SK-N-SH treated with all-trans-retinoic acid at 6 μM for 48 hours (cell line): ENCODE results near the gene ASCL2.

Experiments used
- ATAC-seq: fragments of 200-7000 bp; cut with Tn5 transposase; 3 replicates; pipeline ENCODE4 v1.9.1; 2020; ENCODE audit warnings: mild to moderate bottlenecking, moderate library complexity
- ARNTL ChIP-seq: fragments of 450-650 bp; formaldehyde crosslinking; IDR thresholded peaks from 2 replicates; pipeline ENCODE4 v1.5.0; 2020; ENCODE audit warnings: low read depth, mild to moderate bottlenecking, moderate library complexity, borderline replicate concordance
- BACH2 ChIP-seq: fragments of 250-450 bp; sonication (Bioruptor Pico); IDR thresholded peaks from 2 replicates; pipeline ENCODE4 v1.9.0; 2021; ENCODE audit warnings: mild to moderate bottlenecking, borderline replicate concordance
- ESRRG ChIP-seq: fragments of 250-450 bp; sonication (Bioruptor Pico); IDR thresholded peaks from 2 replicates; pipeline ENCODE4 v1.6.1; 2021; ENCODE audit warnings: mild to moderate bottlenecking
- GLIS3 ChIP-seq: fragments of 250-450 bp; sonication (Bioruptor Pico); IDR thresholded peaks from 2 replicates; pipeline ENCODE4 v1.5.0; 2020; ENCODE audit warnings: mild to moderate bottlenecking, moderate library complexity
- OSR1 ChIP-seq: fragments of 250-450 bp; sonication (Bioruptor Pico); IDR thresholded peaks from 2 replicates; pipeline ENCODE4 v1.8.0; 2022; ENCODE audit warnings: moderate library complexity, mild to moderate bottlenecking, inconsistent platforms
- POU6F1 ChIP-seq: fragments of 250-450 bp; sonication (Bioruptor Pico); IDR thresholded peaks from 2 replicates; pipeline ENCODE4 v1.8.0; 2021; ENCODE audit warnings: low read depth, mild to moderate bottlenecking, moderate library complexity, borderline replicate concordance
- PPARA ChIP-seq: fragments of 250-450 bp; sonication (Bioruptor Pico); IDR thresholded peaks from 2 replicates; pipeline ENCODE4 v1.5.0; 2020; ENCODE audit warnings: mild to moderate bottlenecking, borderline replicate concordance
- RARB ChIP-seq: fragments of 250-450 bp; sonication (Bioruptor Pico); IDR thresholded peaks from 2 replicates; pipeline ENCODE4 v1.8.0; 2021; ENCODE audit warnings: mild to moderate bottlenecking, moderate library complexity
- SNAI2 ChIP-seq: fragments of 250-450 bp; sonication (Bioruptor Pico); IDR thresholded peaks from 2 replicates; pipeline ENCODE4 v1.5.0; 2020; ENCODE audit warnings: mild to moderate bottlenecking, moderate library complexity
- TCF4 ChIP-seq: fragments of 250-450 bp; sonication (Bioruptor Pico); IDR thresholded peaks from 2 replicates; pipeline ENCODE4 v1.8.0; 2021; ENCODE audit warnings: mild to moderate bottlenecking, moderate library complexity, borderline replicate concordance
- TSHZ2 ChIP-seq: fragments of 250-450 bp; sonication (Bioruptor Pico); IDR thresholded peaks from 2 replicates; pipeline ENCODE4 v1.5.0; 2020; ENCODE audit warnings: mild to moderate bottlenecking, moderate library complexity
- ZFP3 ChIP-seq: fragments of 250-450 bp; sonication (Bioruptor Pico); IDR thresholded peaks from 2 replicates; pipeline ENCODE4 v1.5.0; 2020; ENCODE audit warnings: mild to moderate bottlenecking, moderate library complexity
- ZFP30 ChIP-seq: fragments of 450-650 bp; formaldehyde crosslinking; IDR thresholded peaks from 2 replicates; pipeline ENCODE4 v1.5.0; 2022; ENCODE audit warnings: mild to moderate bottlenecking, moderate library complexity
- ZNF565 ChIP-seq: fragments of 450-650 bp; formaldehyde crosslinking; conservative IDR thresholded peaks from 2 replicates; pipeline ENCODE4 v1.5.0; 2020; ENCODE audit warnings: low read depth, mild to moderate bottlenecking, moderate library complexity
- ZNF70 ChIP-seq: fragments of 450-650 bp; formaldehyde crosslinking; IDR thresholded peaks from 2 replicates; pipeline ENCODE4 v1.5.0; 2020; ENCODE audit warnings: mild to moderate bottlenecking, moderate library complexity
- ZNF8 ChIP-seq: fragments of 450-650 bp; formaldehyde crosslinking; IDR thresholded peaks from 2 replicates; pipeline ENCODE4 v1.5.0; 2020; ENCODE audit warnings: mild to moderate bottlenecking, moderate library complexity

The ASCL2 gene

DNA sequence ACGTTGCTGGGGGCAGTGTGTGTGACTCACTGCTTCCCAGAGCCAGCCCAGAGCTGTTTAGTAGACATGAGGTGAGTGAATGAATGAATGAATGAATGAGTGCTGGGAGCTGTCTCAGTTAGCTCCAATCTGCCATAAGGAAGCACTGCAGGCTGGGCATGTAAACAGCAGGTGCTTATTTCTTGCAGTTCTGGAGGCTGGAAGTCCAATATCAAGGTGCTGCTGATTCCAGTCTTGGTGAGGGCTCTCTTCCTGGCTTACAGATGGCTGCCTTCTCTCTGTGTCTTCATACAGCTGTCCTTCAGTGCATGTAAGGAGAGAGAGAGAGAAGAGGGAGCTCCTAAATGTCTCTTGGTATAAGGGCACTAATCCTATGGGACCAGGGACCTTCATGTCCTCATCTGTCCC is 27.2 kb upstream of the ASCL2 start (continued):
- no peak for TF ChIP-seq TSHZ2 (CRISPR knock-in tag)

- ATAC-seq, result no peak
- TF ChIP-seq GLIS3, result no peak
- no peak for TF ChIP-seq TCF4 (CRISPR knock-in tag)
These were observed 26.7 kb upstream of the ASCL2 start for GRCh38 chr11:2296913-2297622.

GRCh38 chr11:2295971-2296912 is 25.9 kb upstream of the ASCL2 start:
- ATAC-seq, result no peak
- no peak for TF ChIP-seq OSR1 (CRISPR knock-in tag)

- TF ChIP-seq RARB (CRISPR knock-in tag) (no peak), ZNF70 (CRISPR knock-in tag) (no peak), ZFP30 (CRISPR knock-in tag) (no peak), OSR1 (CRISPR knock-in tag) (no peak), ZNF8 (CRISPR knock-in tag) (no peak), ESRRG (no peak), POU6F1 (CRISPR knock-in tag) (no peak), TSHZ2 (CRISPR knock-in tag) (no peak), SNAI2 (CRISPR knock-in tag) (no peak), PPARA (CRISPR knock-in tag) (no peak)
- ATAC-seq, result no peak
These were observed 24.5 kb upstream of the ASCL2 start for GRCh38 chr11:2294926-2295290.

GRCh38 chr11:2293984-2294925 is 23.9 kb upstream of the ASCL2 start:
- ATAC-seq, result no peak

More at GRCh38 chr11:2293984-2294925, 23.9 kb upstream of the ASCL2 start:
- TF ChIP-seq TSHZ2 (CRISPR knock-in tag) (no peak), ZNF565 (no peak), OSR1 (CRISPR knock-in tag) (no peak), ZNF70 (CRISPR knock-in tag) (no peak), PPARA (CRISPR knock-in tag) (no peak), TCF4 (CRISPR knock-in tag) (no peak), BACH2 (CRISPR knock-in tag) (no peak), ESRRG (no peak), ZFP3 (CRISPR knock-in tag) (no peak), RARB (CRISPR knock-in tag) (no peak), ARNTL (no peak)
